ENCODE data around the gene PDCD10.

- no peak for TF ChIP-seq ZNF274 (IDR thresholded peaks at IDR 0.05; ENCODE audit: low read length)
- no peak for TF ChIP-seq ZNF274 (tag by site-specific recombination; IDR thresholded peaks at IDR 0.05; ENCODE audit: borderline replicate concordance)
- no peak for TF ChIP-seq ZNF558 (tag by site-specific recombination; IDR thresholded peaks at IDR 0.05)
- TF ChIP-seq ZSCAN18 (tag by site-specific recombination; IDR thresholded peaks at IDR 0.05): no peak
- no peak for TF ChIP-seq ZBTB6 (tag by site-specific recombination; IDR thresholded peaks at IDR 0.05)
- TF ChIP-seq ZNF121 (tag by site-specific recombination; IDR thresholded peaks at IDR 0.05): no peak
- no peak for TF ChIP-seq ZNF311 (tag by site-specific recombination; IDR thresholded peaks at IDR 0.05; ENCODE audit: borderline replicate concordance)
- no peak for TF ChIP-seq ZNF792 (tag by site-specific recombination; IDR thresholded peaks at IDR 0.05)
- no peak for TF ChIP-seq CTCF (tag by site-specific recombination; IDR thresholded peaks at IDR 0.05)
- TF ChIP-seq ZBTB21 (tag by site-specific recombination; IDR thresholded peaks at IDR 0.05): no peak
- TF ChIP-seq ZNF707 (tag by site-specific recombination; IDR thresholded peaks at IDR 0.05): no peak
- TF ChIP-seq ZNF785 (tag by site-specific recombination; IDR thresholded peaks at IDR 0.05): no peak
- TF ChIP-seq TCF7L2 (IDR thresholded peaks at IDR 0.05; ENCODE audit: borderline replicate concordance, low read depth, low read length): no peak
These were observed 663 bp downstream of the PDCD10 start for GRCh38 chr3:167733961-167734497.
